Stromal cell of bone marrow (primary cell): ENCODE data around the gene PILRA.
"Not testable (repeated sequence)": the region's sequence is repeated elsewhere in the genome, so short reads cannot be mapped to it uniquely, and the experiment has no call there.

Source experiments
- DNase-seq: peaks from one replicate; pipeline ENCODE4 v3.0.0-alpha.2; 2012; ENCODE audit warnings: low read depth

The PILRA gene

DNA sequence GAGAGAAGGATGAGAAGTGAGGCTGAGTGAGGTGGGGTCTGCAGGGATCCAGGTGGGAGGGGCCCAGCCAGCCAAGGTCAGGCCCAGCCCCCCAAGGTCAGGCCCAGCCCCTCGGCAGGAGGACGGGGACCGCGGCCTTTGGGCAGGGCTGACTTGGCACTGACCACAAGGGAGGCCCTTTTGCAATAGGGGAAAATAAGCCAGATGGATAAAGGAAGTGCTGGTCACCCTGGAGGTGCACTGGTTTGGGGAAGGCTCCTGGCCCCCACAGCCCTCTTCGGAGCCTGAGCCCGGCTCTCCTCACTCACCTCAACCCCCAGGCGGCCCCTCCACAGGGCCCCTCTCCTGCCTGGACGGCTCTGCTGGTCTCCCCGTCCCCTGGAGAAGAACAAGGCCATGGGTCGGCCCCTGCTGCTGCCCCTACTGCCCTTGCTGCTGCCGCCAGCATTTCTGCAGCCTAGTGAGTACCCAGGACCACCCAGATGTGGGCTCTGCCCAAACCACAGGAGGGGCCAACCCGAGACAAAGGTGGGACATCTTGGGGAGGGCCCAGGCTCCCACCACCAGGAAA is at the start of gene PILRA:
TSS of gene PILRA (plus strand) at position 227 of the 571 bp plus-strand sequence. CDS start at position 397, 170 bp downstream.
- no peak for DNase-seq

DNA sequence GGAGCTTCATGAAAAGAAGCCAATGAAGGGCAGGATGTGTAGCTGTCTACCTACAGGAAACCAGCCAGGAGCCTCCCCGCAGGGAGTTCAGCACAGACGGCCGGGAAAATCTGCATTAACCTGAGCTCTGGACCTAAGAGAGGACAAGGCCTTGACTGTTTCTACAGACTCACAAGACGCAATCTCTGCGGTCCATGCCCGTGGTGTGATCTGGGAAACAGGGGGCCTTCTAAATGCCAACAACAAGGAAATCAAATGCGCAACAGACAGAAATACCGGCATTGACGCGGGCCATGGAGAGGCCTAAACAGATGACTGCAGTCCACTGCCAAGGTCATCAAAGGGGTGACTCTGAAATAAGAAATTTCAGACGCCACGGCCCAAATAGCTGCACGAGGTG is 49.1 kb upstream of the PILRA start:
- not testable (repeated sequence) for DNase-seq

DNA sequence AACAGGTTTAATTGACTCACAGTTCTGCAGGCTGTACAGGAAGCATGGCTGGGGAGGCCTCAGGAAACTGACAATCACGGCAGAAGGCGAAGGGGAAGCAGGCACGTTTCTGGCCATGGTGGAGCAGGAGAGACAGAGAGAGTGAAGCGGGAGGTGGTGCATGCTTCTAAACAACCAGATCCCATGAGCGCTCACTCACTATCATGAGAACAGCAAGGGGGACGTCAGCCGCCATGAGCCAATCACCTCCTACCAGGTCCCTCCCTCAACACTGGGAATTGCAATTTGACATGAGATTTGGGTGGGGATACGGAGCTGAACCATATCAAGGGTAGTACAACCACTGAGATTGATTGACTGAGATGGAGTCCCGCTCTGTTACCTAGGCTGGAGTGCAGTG is 47.6 kb upstream of the PILRA start:
- not testable (repeated sequence) for DNase-seq

DNA sequence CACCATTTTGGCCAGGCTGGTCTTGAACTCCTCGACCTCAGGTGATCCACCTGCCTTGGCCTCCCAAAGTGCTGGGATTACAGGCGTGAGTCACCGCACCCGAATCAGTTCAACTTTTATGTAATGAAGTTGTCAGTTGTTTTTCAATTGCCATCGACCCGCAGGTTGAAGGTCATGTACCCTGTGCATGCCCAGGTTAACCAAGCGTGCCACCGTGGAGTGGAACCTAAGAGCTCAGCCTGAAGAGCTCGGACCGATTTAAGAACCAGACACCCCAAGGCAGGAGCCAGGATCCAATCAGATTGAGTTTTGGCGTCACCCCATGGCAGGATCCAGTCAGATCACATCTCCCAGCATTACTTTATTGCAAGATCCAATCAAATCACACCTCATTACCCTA is 46.4 kb upstream of the PILRA start:
- not testable (repeated sequence) for DNase-seq

DNA sequence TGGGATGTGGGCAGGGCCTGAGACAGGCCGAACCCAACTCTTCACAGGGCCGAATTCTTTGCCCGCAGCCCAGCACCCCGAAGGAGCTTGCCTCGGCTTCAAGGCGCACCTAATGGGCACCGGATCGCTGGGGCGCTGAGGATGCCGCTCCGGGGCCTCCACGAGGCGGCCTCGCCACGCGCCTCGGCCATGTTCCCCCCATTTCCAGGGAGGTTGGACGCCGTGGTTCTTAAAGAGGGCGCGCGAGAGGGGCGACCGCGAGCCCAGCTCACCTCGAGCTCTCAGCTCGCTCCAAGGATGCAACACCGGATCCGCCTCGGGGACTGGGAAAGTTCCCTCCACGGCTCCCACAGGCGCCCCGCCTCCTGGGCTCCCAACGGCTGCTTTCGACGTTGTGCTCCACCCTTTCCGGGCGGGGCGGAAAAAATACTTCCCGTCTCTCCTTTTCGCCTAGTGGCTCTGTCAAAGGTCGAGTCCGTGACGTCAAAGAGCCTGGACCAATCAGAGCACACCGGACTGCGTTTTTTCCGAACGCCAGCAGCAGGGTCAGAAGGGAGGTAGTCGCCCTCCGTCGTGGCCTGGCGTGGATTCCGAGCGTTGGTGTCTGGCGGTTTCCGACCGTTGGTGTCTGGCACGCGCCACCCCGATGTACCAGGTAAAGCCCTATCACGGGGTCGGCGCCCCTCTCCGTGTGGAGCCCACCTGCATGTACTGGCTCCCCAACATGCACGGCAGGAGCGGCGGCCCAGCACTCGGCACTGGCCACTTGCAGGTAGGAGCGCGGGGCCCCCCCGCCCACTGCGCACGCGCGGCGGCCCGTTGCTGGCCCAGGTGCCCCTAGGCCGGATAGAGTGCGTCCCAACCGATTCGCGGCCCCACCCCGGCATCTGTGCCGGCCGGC is 37.5 kb upstream of the PILRA start:
- peak; percentile 84 for DNase-seq

DNA sequence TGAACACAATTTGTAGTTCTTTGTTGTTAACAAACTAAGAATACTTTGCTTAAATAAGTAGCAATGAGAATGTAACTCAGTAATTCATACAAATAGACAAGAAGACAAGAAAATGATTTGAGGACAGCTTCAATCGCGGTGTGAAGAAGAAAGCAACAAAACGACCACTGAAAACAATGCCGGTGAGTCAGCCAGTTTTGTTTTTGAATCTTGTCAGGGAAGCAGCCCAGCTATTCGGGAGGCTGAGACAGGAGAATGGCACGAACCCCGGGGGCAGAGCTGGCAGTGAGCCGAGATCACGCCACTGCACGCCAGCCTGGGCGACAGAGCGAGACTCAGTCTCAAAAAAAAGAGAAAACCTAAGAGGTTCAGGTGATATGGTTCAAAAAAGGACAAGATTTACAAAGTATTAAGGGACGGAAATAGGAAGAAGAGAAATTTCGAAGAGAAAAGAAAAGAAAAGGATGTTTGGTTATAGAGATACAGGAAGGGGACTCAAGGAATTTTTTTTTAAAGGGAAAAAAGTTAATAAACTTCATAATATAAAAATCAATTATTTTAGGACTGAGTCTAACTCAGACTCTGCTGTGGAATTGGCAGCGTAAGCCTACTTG is 35.1 kb upstream of the PILRA start:
- not testable (repeated sequence) for DNase-seq

DNA sequence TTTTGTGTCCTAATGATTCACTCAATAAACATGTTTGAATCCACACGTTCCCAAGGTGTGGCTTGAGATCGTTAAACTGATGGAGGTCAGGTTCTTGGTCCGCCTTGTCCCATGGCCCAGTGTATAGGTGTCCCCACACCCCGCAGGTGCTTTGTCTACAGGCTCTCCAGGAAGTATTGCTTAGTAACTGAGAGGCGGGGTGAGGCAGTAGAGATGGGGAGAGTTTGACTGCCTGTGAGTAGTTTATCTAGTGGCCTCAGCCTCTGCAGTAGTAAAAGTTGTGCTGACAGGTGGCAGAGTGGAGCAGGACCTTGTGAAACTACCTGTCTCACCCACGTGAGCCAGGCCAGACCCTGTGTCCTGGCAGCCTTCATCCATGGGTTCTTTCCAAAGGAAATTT is 32.0 kb upstream of the PILRA start:
- not testable (repeated sequence) for DNase-seq

DNA sequence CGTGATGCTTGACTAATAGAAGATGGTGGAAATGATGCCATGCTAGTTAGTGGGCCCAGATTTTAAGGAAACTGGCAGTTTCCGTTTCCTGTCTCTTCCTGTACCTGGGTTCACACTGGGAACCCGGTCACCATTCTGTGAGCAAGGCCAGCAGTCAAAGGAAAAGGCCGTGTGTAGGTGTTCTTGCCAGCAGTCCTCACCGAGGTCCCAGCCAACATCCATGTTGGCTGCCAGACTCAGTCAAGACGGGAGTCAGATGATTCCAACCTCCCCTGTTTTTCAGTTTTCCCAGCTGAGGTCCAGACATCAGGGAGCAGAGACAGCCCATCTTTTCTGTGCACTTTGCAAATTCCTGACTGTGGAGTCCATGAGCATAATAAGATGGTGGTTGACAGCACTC is 30.5 kb upstream of the PILRA start:
- no peak for DNase-seq

DNA sequence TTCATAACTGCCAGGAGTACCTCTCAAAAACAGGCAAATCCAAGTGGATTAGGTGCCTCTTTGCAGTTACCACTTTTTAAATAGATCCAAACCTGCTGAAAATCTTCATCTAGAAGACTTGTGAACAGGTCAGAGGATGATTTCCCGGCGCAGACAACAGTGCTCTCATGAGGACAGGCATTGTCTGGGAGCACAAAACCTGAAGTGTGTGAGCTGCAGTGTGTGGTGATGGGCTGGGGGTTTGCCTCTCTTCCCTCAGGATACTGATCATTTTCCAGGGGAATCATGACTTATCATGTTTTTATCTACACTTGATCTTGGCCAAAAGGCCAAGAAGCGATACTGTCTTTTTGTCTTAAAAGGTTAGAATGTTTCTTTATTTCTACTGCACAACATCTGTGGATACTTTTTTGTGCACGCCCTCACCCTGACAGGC is 29.1 kb upstream of the PILRA start:
- DNase-seq: not testable (repeated sequence)

DNA sequence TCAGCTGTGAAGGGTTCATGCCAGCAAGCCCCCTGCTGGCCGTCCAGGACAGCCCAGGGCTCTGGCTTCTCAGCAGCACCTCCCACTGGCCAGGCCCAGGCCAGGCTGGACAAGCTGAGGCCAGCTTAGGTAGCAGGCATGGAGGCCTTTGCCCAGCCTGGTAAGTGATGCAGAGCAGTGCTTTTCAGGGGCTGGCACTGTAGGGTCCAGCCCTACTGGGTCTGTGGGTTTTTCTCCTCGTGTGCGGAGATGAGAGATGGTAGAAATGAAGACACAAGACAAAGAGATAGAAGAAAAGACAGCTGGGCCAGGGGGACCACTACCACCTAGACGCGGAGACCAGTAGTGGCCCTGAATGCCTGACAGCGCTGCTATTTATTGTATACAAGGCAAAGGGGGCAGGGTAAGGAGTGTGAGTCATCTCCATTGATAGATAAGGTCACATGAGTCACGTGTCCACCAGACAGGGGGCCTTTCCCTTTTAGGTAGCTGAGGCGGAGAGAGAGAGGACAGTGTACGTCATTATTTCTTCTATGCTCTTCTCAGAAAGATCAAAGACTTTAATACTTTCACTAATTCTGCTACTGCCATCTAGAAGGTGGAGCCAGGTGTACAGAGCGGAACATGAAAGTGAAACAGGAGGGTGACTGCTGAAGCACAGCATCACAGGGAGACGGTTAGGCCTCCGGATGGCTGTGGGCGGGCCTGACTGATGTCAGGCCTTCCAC is 28.6 kb upstream of the PILRA start:
- not testable (repeated sequence) for DNase-seq

DNA sequence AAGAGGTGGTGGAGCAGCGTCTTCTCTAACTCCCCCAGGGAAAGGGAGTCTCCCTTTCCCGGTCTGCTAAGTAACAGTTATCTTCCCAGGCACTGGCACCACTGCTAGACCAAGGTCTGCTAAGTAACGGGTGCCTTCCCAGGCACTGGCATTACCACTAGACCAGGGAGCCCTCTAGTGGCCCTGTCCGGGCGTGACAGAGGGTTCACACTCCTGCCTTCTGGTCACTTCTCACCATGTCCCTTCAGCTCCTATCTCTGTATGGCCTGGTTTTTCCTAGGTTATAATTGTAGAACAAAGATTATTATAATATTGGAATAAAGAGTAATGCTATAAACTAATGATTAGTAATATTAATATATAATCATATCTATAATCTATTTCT is 28.0 kb upstream of the PILRA start:
- not testable (repeated sequence) for DNase-seq

DNA sequence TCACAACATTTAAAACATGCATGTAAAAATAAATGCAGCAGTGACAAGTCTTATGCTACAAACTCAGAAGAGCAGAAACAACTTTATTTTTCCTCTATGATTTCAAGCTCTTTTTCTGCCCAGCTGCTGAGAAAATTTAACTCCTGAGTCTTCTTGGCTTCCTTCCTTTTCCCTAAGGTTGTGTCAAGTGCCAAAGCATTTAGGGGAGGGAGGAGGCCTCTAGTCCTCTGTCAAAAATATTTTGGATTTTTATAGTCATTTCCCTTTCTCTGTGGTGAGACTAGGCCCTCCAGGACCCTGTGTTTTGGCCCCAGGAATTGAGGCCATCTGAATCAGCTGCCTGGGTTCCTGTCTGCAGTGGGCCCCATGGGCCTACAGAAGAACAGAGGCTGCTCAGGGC is 26.4 kb upstream of the PILRA start:
- no peak for DNase-seq

DNA sequence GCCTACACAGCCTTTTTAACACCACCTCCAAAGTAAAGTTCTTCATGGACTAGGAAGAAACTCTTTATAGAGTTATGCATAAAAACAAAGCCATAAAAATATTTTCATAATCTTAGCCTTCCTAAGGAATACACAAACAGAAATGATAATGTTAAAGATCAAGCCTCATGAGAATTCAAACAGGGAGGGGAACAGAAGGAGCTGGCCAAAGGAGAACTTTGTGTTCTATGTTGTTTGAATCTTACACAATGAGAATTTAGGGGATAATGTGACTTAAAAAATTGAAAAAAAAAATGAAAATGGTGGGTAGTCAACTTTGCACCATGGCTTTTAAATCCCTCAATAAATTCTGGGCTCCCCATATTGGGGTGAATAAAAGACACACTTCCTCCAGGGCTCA is 24.5 kb upstream of the PILRA start:
- DNase-seq: no peak

DNA sequence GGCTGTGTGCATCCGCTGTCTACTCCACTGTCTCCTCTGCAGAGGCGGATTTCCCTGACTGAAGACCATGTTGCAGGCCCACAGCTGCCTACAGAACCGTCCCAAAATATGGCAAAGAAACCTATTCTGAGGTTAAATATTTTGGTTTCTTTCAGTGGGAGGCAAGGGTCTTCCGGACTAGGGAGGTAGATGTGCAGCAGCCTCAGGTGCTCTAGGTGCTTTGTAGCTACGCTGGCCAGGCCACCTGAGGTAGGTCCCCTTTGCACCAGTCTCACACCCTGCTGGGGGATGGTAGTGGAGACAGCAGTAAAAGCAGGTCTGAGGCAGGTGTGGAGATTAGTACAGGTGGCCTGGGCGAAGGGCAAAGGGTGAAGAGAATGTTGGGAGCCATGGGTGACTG is 23.5 kb upstream of the PILRA start:
- no peak for DNase-seq

DNA sequence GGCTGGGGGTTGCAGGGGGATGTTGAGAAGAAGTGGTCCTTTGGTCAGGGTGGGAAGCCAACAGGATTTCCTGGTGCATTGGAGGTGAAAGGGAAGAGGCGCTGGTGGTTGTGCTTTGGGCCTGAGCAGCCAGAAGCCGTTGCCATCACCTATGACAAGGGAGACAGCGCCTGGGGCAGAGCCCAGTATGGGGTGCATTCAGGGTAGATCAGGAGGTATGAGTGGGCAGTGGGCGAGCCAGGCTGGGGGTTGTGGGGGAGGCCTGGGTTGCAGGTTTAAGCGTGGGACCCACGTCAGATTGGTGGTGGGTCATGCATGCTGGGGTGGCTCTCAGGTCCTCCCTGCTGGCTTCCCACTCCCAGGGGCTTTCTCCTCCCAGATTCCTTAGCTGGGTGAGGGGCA is 21.6 kb upstream of the PILRA start:
- no peak for DNase-seq

DNA sequence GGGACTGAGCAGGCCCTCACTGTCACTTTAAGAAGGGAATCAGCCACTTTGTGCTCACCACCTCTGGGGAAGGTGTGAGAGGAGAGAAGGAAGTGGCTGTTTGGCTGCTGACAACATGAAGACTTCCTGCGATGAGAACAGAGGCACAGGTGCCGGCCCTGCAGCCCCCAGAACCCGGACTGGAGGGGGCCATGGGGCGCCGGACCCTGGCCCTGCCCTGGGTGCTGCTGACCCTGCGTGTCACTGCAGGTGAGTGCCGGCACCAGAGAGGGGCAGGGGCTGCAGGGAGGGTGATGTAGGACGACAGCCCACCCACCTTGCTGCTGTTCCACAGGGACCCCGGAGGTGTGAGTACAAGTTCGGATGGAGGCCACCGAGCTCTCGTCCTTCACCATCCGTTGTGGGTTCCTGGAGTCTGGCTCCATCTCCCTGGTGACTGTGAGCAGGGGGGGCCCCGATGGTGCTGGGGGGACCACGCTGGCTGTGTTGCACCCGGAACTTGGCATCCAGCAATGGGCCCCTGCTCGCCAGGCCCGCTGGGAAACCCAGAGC is 21.0 kb upstream of the PILRA start:
- not testable (repeated sequence) for DNase-seq

DNA sequence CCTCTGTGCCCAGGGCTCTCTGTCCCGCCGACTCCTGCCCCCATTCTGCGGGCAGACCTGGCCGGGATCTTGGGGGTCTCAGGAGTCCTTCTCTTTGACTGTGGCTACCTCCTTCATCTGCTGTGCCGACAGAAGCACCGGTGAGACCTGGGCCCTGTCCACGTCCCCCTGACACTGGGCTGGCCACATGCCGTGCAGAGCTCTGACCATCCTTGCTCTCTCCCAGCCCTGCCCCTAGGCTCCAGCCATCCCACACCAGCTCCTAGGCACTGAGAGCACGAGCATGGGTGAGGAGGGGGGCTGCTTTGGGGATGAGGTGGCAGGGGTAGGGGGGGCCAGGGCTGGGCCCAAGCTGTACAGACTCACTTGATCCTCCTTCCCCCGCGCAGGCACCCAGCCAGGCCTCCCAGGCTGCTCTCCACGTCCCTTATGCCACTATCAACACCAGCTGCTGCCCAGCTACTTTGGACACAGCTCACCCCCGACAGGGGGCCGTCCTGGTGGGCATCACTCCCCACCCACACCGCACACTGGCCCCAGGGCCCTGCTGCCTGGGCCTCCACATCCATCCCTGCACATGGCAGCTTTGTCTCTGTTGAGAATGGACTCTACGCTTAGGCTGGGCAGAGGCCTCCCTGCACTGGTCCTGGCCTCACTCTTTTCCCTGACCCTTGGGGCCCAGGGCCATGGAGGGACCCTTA is 20.2 kb upstream of the PILRA start:
- DNase-seq: no peak

DNA sequence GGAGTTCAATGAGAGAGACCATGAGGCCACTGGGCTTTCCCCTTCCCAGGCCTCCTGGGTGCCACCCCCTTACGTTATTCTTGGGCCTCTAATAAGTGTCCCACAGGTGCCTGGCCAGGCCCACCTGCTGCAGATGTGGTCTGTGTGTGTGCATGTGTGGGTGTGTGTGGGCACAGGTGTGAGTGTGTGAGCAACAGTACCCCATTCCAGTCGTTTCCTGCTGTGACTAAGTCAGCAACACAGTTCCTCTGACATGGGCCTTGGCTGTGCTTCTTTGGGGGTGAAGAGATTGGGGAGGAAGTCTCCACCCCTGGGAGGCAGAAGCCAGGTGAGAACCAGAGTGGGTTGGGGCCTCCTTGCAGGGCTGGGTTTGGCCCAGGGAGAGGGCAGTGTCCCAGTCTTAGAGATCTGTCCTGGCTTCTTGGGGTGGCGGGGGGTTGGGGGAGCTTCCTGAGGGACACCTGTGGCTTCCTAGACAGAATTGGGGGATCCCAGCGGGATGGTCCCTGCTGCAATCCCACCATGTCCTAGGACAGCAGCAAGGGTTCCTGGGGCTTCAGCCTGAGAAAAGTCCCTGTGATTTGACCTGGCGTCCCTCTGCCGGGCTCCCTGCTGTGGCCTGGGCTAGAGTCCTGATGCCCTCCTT is 19.5 kb upstream of the PILRA start:
- DNase-seq: no peak

DNA sequence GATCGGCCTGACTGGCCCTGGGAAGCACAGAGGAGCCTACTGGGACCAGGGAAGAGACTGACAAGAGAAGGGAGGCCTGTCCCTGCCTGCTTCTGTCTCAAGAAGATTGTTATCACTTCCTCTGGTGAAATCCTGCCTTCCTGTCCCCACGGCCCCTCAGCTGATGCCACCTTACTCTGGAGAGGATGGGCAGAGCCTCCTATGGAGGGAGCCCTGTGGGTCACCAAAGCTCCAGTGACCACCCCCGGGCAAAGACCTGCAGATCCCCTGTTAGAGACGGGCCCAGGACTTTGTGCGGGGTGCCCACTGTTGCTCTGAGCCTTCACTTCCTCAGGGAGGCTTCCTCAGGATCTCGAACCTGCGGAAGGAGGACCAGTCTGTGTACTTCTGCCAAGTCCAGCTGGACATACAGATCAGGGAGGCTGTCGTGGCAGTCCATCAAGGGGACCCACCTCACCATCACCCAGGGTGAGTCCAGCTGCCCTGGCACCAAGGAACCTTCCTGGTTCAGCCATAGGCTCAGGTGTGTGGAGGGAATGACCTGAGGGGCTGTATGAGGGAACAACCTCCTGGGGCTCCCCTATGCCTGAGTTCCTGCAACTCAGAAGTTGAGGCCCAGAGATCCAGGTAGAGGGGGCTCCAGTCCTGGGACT is 16.7 kb upstream of the PILRA start:
- no peak for DNase-seq

DNA sequence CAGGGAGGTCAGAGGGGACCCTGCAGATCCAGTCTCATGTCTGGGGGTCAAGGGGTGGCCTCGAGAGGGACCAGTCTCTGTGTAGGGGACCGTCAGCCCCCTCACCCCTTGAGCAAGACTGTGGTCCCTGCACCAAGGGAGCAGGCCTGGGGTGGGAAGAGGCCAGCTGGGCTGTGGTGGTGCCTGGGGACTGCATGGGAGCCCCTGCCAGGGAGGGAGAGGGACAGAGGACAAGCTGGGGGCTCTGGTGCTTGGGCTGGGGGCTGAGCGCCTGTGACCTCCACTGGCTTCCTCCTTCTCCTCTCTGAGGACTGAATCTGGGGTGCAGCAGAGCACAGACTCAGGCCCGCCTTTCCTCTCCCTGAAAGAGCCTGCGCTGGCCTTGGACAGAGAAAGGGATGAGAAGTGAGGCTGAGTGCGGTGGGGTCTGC is 16.1 kb upstream of the PILRA start:
- no peak for DNase-seq
